Activated CD8-positive, alpha-beta memory T cell treated with anti-CD3 and anti-CD28 coated beads, Interleukin-2, amount 50 U/mL, for 48 hours (primary cell): ENCODE results near the gene TASP1.
A peak's percentile ranks its signal among the peaks of the same experiment; 100 is the strongest.

ENCODE experiments used
- DNase-seq: peaks from one replicate; pipeline ENCODE4 v3.0.0-alpha.2; 2020

The TASP1 gene

GRCh38 chr20:13567663-13568062, 71.1 kb downstream of the TASP1 start:
- no peak for DNase-seq

GRCh38 chr20:13563854-13564253, 74.9 kb downstream of the TASP1 start:
- DNase-seq, result no peak

- no peak for DNase-seq
Observed at GRCh38 chr20:13554706-13555105, 84.0 kb downstream of the TASP1 start.

- DNase-seq, result no peak
Observed at GRCh38 chr20:13554076-13554475, 84.7 kb downstream of the TASP1 start.

- DNase-seq, result no peak
Observed at GRCh38 chr20:13552061-13552460, 86.7 kb downstream of the TASP1 start.

GRCh38 chr20:13549451-13549850, 89.3 kb downstream of the TASP1 start:
- DNase-seq, result no peak

GRCh38 chr20:13546497-13547131, 92.1 kb downstream of the TASP1 start:
- peak; percentile 88 for DNase-seq

GRCh38 chr20:13545790-13546189, 92.9 kb downstream of the TASP1 start:
- no peak for DNase-seq

GRCh38 chr20:13543783-13544182, 94.9 kb downstream of the TASP1 start:
- no peak for DNase-seq

GRCh38 chr20:13535627-13536026, 103.1 kb downstream of the TASP1 start:
- no peak for DNase-seq

- no peak for DNase-seq
Observed at GRCh38 chr20:13533946-13534345, 104.8 kb downstream of the TASP1 start.

GRCh38 chr20:13530146-13530545, 108.6 kb downstream of the TASP1 start:
- no peak for DNase-seq

GRCh38 chr20:13526551-13526950, 112.2 kb downstream of the TASP1 start:
- no peak for DNase-seq

GRCh38 chr20:13525225-13525940, 113.3 kb downstream of the TASP1 start:
- DNase-seq, result no peak

- DNase-seq, result no peak
Observed at GRCh38 chr20:13524339-13524738, 114.4 kb downstream of the TASP1 start.

GRCh38 chr20:13517831-13518230, 120.9 kb downstream of the TASP1 start:
- no peak for DNase-seq

- no peak for DNase-seq
Observed at GRCh38 chr20:13515796-13516558, 122.8 kb downstream of the TASP1 start.

- DNase-seq, result no peak
Observed at GRCh38 chr20:13515291-13515690, 123.4 kb downstream of the TASP1 start.

- DNase-seq, result no peak
Observed at GRCh38 chr20:13510837-13511488, 127.8 kb downstream of the TASP1 start.

GRCh38 chr20:13507646-13508045, 131.1 kb downstream of the TASP1 start:
- no peak for DNase-seq

GRCh38 chr20:13501500-13501899, 137.2 kb downstream of the TASP1 start:
- no peak for DNase-seq

GRCh38 chr20:13494019-13494418, 144.7 kb downstream of the TASP1 start:
- no peak for DNase-seq

- DNase-seq, result no peak
Observed at GRCh38 chr20:13493143-13493542, 145.6 kb downstream of the TASP1 start.
